B cell (primary cell): Measurements from ENCODE around the gene KSR1. TPM values are rescaled to one million over a fixed set of nuclear protein-coding genes. Genes with fewer than 3 reads are reported as not detected.

Experiments
- ATAC-seq: fragments of 200-7000 bp; cut with Tn5 transposase; one replicate; pipeline ENCODE4 v1.10.0; 2021; ENCODE audit warnings: low read depth, mild to moderate bottlenecking, moderate number of reproducible peaks, moderate library complexity
- CTCF ChIA-PET: fragments of 350-600 bp; sonication (Branson Sonifier 250); formaldehyde crosslinking; loops from one replicate; lab custom pipeline; 2021; ENCODE audit warnings: antibody characterized with exemption, inconsistent platforms; lab: Charles Lee
- POLR2A ChIA-PET: fragments of 350-600 bp; sonication (Branson Sonifier 250); formaldehyde crosslinking; loops from one replicate; lab custom pipeline; 2021; ENCODE audit warnings: antibody characterized with exemption; lab: Charles Lee
- DNase-seq: peaks from one replicate; pipeline ENCODE4 v3.0.0; 2013
- H2AFZ ChIP-seq: 2 replicates; pipeline ENCODE4 v1.6.1; 2012; ENCODE audit warnings: mild to moderate bottlenecking, low read depth, low read length; ENCODE audit not compliant: insufficient read depth, poor library complexity, severe bottlenecking
- H3K27ac ChIP-seq, 2 donors: 1 replicate in 1 of 2; 2 replicates in 1 of 2; pipeline ENCODE4 v1.5.1; 2012 to 2013; ENCODE audit warnings: low read length in 2 of 2, mild to moderate bottlenecking in 2 of 2, moderate library complexity in 1 of 2
- H3K27me3 ChIP-seq, 4 experiments: fragments of 200-600 bp in 1 of 4; sonication (generic) in 1 of 4; replicated peaks in 1 of 4; 1 replicate in 2 of 4; 2 replicates in 2 of 4; pipeline versions ENCODE4 v1.6.1 to v1.7.0; 2013 to 2016; ENCODE audit warnings: low read length in 3 of 4, mild to moderate bottlenecking in 2 of 4, mixed read lengths in 1 of 4, moderate library complexity in 1 of 4; ENCODE audit not compliant: insufficient read depth in 4 of 4, control insufficient read depth in 3 of 4; ENCODE audit errors: control extremely low read depth in 1 of 4
- H3K36me3 ChIP-seq, 2 experiments: replicated peaks in 1 of 2; 1 replicate in 1 of 2; 2 replicates in 1 of 2; pipeline versions ENCODE4 v1.6.1 to v1.7.1; 2013; ENCODE audit warnings: low read length in 1 of 2; ENCODE audit not compliant: insufficient read depth in 2 of 2, control insufficient read depth in 1 of 2; ENCODE audit errors: control extremely low read depth in 1 of 2, extremely low read depth in 1 of 2
- H3K4me1 ChIP-seq, 2 donors: fragments of 200-600 bp in 1 of 2; sonication (generic) in 1 of 2; 1 replicate in 1 of 2; 2 replicates in 1 of 2; pipeline versions ENCODE4 v1.5.1 to v1.6.1; 2013 to 2017; ENCODE audit warnings: low read length in 2 of 2; ENCODE audit not compliant: control insufficient read depth in 2 of 2, insufficient read depth in 2 of 2
- H3K4me2 ChIP-seq: replicated peaks from 2 replicates; pipeline ENCODE3; 2012; ENCODE audit warnings: mild to moderate bottlenecking, low read depth, low read length; ENCODE audit not compliant: poor library complexity, severe bottlenecking
- H3K4me3 ChIP-seq, 5 experiments: fragments of 200-600 bp in 1 of 5; sonication (generic) in 1 of 5; 1 replicate in 3 of 5; 2 replicates in 2 of 5; pipeline versions ENCODE4 v1.5.1 to v1.7.0; 2011 to 2016; ENCODE audit warnings: low read length in 4 of 5, mild to moderate bottlenecking in 4 of 5, low read depth in 2 of 5, control low read depth in 1 of 5, moderate library complexity in 1 of 5; ENCODE audit not compliant: insufficient read depth in 1 of 5; ENCODE audit errors: control extremely low read depth in 1 of 5, extremely low read depth in 1 of 5
- H3K79me2 ChIP-seq: fragments of 200-600 bp; sonication (generic); one replicate; pipeline ENCODE4 v1.6.0; 2016; ENCODE audit warnings: low read length; ENCODE audit not compliant: control insufficient read depth, insufficient read depth
- H3K9ac ChIP-seq: fragments of 200-600 bp; sonication (generic); 2 replicates; pipeline ENCODE4 v1.6.1; 2017; ENCODE audit warnings: mild to moderate bottlenecking, low read length, moderate library complexity
- H3K9me3 ChIP-seq, 3 donors: one replicate each; pipeline versions ENCODE4 v1.6.1 to v1.7.1; 2013; ENCODE audit warnings: low read length in 2 of 3; ENCODE audit not compliant: control insufficient read depth in 2 of 3, insufficient read depth in 1 of 3; ENCODE audit errors: control extremely low read depth in 1 of 3
- H4K20me1 ChIP-seq: 2 replicates; pipeline ENCODE4 v1.6.0; 2012; ENCODE audit warnings: mild to moderate bottlenecking, low read length; ENCODE audit not compliant: insufficient read depth, control insufficient read depth, poor library complexity, severe bottlenecking
- H3K27ac Mint-ChIP-seq: one replicate; pipeline ENCODE4 v1.8.0; 2021; ENCODE audit warnings: mixed read lengths
- H3K27me3 Mint-ChIP-seq: one replicate; pipeline ENCODE4 v1.8.0; 2021; ENCODE audit warnings: mixed read lengths
- H3K4me1 Mint-ChIP-seq: one replicate; pipeline ENCODE4 v1.8.0; 2021; ENCODE audit warnings: mixed read lengths
- H3K4me3 Mint-ChIP-seq: one replicate; pipeline ENCODE4 v1.8.0; 2021; ENCODE audit warnings: mixed read lengths
- H3K9me3 Mint-ChIP-seq: one replicate; pipeline ENCODE4 v1.8.0; 2022; ENCODE audit warnings: mixed read lengths; ENCODE audit not compliant: insufficient read depth
- CTCF ChIP-seq: fragments of 200-600 bp; IDR thresholded peaks from one replicate; pipeline ENCODE4 v1.8.0; 2022; ENCODE audit warnings: antibody characterized with exemption, mild to moderate bottlenecking
- EZH2 ChIP-seq: IDR thresholded peaks from 2 replicates; pipeline ENCODE4 v1.6.1; 2012; ENCODE audit warnings: borderline replicate concordance, low read depth, mild to moderate bottlenecking, moderate library complexity, low read length; ENCODE audit not compliant: insufficient read depth, poor library complexity, severe bottlenecking
- WGBS: methylation state at CpG from one replicate; pipeline ENCODE4 v1.1.5; 2013; ENCODE audit warnings: missing lambda C conversion rate; ENCODE audit not compliant: insufficient coverage; 5-methylcytosine and 5-hydroxymethylcytosine counted together
- intact Hi-C: fragments of 100-400 bp; cut with micrococcal nuclease; formaldehyde crosslinking; loops from one replicate; pipeline ENCODE4 v1.10.0; 2022
- polyA plus RNA-seq: library from polyadenylated mRNA; depleted of rRNA; stranded (reverse); fragments of >200 nt; gene quantifications from 2 replicates; pipeline ENCODE4 v1.2.3, GENCODE V29; 2012
- total RNA-seq, 2 donors: library from RNA; stranded (reverse); fragments of 120-200 nt in 1 of 2; gene quantifications; 1 replicate in 1 of 2; 2 replicates in 1 of 2; pipeline versions ENCODE4 v1.2.3 to v1.2.4, GENCODE V29; 2013 to 2022

Gene KSR1
- total and polyA plus RNA-seq, 2 donors (not counting 1 experiment from before 2014, with no cell fraction given) = 27.5 to 85.6 TPM

DNA sequence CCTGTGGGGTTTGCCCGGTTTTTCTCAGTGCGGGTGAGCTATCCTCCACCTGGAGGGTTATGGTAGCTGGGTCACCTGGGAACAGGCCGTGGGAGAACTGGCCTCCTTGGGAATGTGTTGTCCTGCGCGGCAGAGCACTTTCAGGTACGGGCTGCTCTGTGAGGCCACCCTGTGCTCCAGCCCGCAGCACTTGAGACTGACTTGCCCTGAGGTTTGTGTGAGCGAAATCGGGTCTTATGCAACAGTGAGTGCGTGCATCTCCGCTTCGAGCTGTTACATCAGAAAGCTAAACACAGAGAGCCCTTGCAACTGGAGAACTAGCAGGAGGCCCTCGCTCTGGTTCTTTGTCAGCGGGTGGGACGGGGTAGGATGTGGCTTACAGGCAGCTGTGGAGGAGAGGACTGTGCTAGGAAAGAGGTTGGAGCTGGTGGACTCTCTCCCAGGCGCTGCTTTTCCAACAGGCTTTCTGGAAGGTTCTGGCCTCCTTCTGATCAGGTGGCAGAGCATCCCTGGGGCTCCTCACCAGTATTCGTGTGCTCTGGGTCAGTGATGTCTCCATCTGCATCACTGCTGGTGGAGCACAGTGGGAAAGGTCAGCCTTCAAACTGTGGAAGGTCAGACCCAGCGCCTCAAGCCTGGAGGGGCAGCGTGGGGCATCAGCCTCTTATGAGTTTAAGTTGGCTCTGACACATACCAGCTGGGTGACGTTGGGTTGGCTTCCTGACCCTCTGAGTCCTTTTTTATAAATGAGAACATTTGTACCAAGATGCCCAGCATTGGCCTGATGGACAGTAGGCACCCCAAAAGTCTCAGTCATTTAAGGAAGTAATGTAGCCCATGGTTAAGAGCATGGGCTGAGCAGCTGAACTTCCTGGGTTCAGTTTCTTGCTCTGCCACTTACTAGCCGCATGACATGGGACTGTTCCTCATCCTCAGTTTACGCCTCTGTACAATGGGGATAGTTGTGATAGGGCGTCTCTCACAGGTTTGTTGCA lies 76.3 kb downstream of the KSR1 start:
- peaks cover 36% of the 10 kb centered on the region for H3K4me1 Mint-ChIP-seq
- Histone ChIP-seq H3K36me3 (no peaks in the 10 kb centered on the region), H3K9me3 (no peaks in the 10 kb centered on the region), H2AFZ (no peak overlapping the region), H4K20me1 (peaks cover 25% of the 10 kb centered on the region), H3K4me2 (no peak overlapping the region), H3K4me3 (no peak overlapping the region), H3K27ac (no peak overlapping the region), H3K9ac (no peak overlapping the region), H3K27me3 (no peaks in the 10 kb centered on the region), H3K79me2 (peaks cover 51% of the 10 kb centered on the region), H3K4me1 (peaks cover 10 to 18% of the 10 kb centered on the region in 2 donors)
- POLR2A ChIA-PET = no interaction called here
- H3K9me3 Mint-ChIP-seq = no peaks in the 10 kb centered on the region
- DNase-seq (no peak), ATAC-seq (no peak)
- H3K27me3 Mint-ChIP-seq = no peaks in the 10 kb centered on the region
- H3K4me3 Mint-ChIP-seq = no peak overlapping the region
- peak overlapping the region; percentile 37 for H3K27ac Mint-ChIP-seq
- CTCF ChIA-PET = interaction anchor here (0.6 kb wide), 1 partner anchor 67 kb away, joined by 3 read pairs; no protein-coding TSS in a partner anchor
- intact Hi-C loops = no loop called here
- WGBS = 80% methylated on average over 21 of the region's 23 CpGs
- TF ChIP-seq EZH2 (no peak), CTCF (no peak)
